Thoracic aorta (tissue), 2 donors: ENCODE measurements around the gene POC1A. TPM values are rescaled to one million over a fixed set of nuclear protein-coding genes. Genes with fewer than 3 reads are reported as not detected.

Experiments
- ATAC-seq: fragments of 150-250 bp; one replicate; pipeline ENCODE4 v1.8.0; 2017; ENCODE audit warnings: low read depth; ENCODE audit not compliant: insufficient number of reproducible peaks, low FRiP score
- DNase-seq: peaks from one replicate; pipeline ENCODE4 v3.0.0-alpha.2; 2020; ENCODE audit warnings: low spot score
- H3K27ac ChIP-seq, 2 donors: fragments of 200-600 bp; sonication (generic); 1 replicate in 1 of 2; 2 replicates in 1 of 2; pipeline ENCODE4 v1.5.1; 2016; ENCODE audit warnings: mild to moderate bottlenecking in 2 of 2, moderate library complexity in 2 of 2
- H3K27me3 ChIP-seq: fragments of 200-600 bp; sonication (generic); replicated peaks from 2 replicates; pipeline ENCODE4 v1.6.0; 2016; ENCODE audit warnings: mild to moderate bottlenecking; ENCODE audit not compliant: insufficient read depth
- H3K36me3 ChIP-seq: fragments of 200-600 bp; sonication (generic); one replicate; pipeline ENCODE4 v1.5.1; 2016
- H3K4me1 ChIP-seq, 2 donors: fragments of 200-600 bp; sonication (generic); 1 replicate in 1 of 2; 2 replicates in 1 of 2; pipeline versions ENCODE4 v1.5.1 to v1.6.0; 2016; ENCODE audit warnings: low read depth in 2 of 2, mild to moderate bottlenecking in 1 of 2; ENCODE audit not compliant: control insufficient read depth in 1 of 2
- H3K4me3 ChIP-seq: fragments of 200-600 bp; sonication (generic); 2 replicates; pipeline ENCODE4 v1.5.1; 2016; ENCODE audit warnings: mild to moderate bottlenecking
- H3K9me3 ChIP-seq: fragments of 200-600 bp; sonication (generic); 2 replicates; pipeline ENCODE4 v1.5.1; 2016
- CTCF ChIP-seq: fragments of 200-600 bp; sonication (generic); IDR thresholded peaks from one replicate; pipeline ENCODE4 v1.5.1; 2019; ENCODE audit warnings: antibody characterized with exemption
- total RNA-seq, 2 donors: library from RNA; depleted of rRNA; stranded (reverse); fragments of >200 nt; gene quantifications; one replicate each; pipeline versions ENCODE4 v1.1.0 to v1.2.3, GENCODE V29; 2016

POC1A gene
- total RNA-seq, 2 donors from 2014 or later: 8.1 TPM; not detected in 1

- no peaks in the 10 kb centered on the region for H3K27me3 ChIP-seq
- peaks cover 3 to 5% of the 10 kb centered on the region in 2 donors for H3K4me1 ChIP-seq
- H3K27ac ChIP-seq: no peak overlapping the region
- no peak overlapping the region for H3K4me3 ChIP-seq
- TF ChIP-seq CTCF: no peak
- no peaks in the 10 kb centered on the region for H3K9me3 ChIP-seq
- no peak for DNase-seq
- H3K36me3 ChIP-seq: no peaks in the 10 kb centered on the region
- no peak for ATAC-seq
Measured at GRCh38 chr3:52124766-52125165, 29.5 kb downstream of the POC1A start.

DNA sequence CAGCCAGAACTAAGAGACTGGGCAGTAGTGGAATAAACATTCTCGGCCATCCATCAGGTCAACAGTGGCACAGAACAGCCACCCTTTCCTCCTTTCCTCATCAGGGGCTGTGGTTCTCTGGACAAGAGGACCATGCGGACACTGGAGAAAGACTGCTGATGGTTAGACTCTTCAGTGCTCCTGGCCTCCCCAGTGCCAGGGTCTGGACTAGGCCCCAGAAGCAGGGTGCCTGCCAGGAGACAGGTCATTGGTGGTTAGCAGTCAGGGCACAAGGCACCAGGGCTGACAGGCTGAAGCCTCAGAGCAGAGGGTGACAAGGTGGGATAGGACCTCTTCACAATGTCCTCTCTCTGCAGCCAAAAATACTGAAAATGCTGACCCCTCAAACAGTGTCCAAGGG lies 30.1 kb downstream of the POC1A start:
- Histone ChIP-seq H3K9me3 (no peaks in the 10 kb centered on the region), H3K27ac (no peak overlapping the region), H3K36me3 (no peaks in the 10 kb centered on the region), H3K27me3 (no peaks in the 10 kb centered on the region), H3K4me1 (peaks cover 3 to 5% of the 10 kb centered on the region in 2 donors), H3K4me3 (no peak overlapping the region)
- no peak for ATAC-seq
- no peak for TF ChIP-seq CTCF
- no peak for DNase-seq

DNA sequence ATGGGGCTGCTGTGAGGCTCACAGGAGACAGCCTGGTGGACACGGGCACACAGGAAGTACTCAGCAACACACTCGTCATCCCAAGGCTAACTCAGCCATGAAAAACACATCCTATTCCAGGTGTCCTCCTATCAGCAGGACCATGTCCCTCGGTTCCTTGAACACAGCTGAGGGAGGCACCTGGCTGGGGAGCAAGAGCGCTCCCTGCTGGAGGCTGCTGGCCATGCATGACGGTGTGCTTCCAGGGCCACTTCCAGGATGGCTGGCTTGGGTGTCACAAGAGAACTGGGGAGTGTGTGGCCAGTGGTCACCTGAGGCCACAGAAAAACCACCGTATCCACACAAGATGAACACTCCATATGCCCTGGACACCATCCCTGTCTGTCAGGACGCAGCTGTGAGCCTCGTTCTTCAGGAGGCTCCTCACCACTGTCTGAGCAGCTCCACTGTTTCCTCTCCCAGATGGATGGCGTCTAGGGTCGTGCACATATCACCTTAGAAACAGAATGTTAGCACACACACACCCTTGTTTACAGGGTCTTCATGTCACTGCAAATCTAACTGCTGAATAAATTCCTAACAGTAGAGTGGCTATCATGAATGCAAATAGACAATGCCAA lies 31.0 kb downstream of the POC1A start:
- H3K27ac ChIP-seq: no peak overlapping the region
- DNase-seq: peak; percentile 28
- ATAC-seq: no peak

GRCh38 chr3:52122491-52122890 lies 31.7 kb downstream of the POC1A start:
- H3K27me3 ChIP-seq: no peaks in the 10 kb centered on the region
- peaks cover 3 to 5% of the 10 kb centered on the region in 2 donors for H3K4me1 ChIP-seq
- ATAC-seq (no peak), DNase-seq (no peak)
- no peak overlapping the region for H3K4me3 ChIP-seq
- no peak for TF ChIP-seq CTCF
- no peak overlapping the region for H3K27ac ChIP-seq
- H3K36me3 ChIP-seq: no peaks in the 10 kb centered on the region
- H3K9me3 ChIP-seq: no peaks in the 10 kb centered on the region

More for the DNA sequence above, 31.0 kb downstream of the POC1A start:
- Histone ChIP-seq H3K27me3 (no peaks in the 10 kb centered on the region), H3K4me1 (peaks cover 3 to 5% of the 10 kb centered on the region in 2 donors), H3K4me3 (no peak overlapping the region), H3K9me3 (no peaks in the 10 kb centered on the region), H3K36me3 (no peaks in the 10 kb centered on the region)
- TF ChIP-seq CTCF: peak; percentile 91

- H3K27me3 ChIP-seq: no peaks in the 10 kb centered on the region
- no peak for DNase-seq
- no peaks in the 10 kb centered on the region for H3K36me3 ChIP-seq
- peaks cover 3 to 5% of the 10 kb centered on the region in 2 donors for H3K4me1 ChIP-seq
- no peak for ATAC-seq
- no peak overlapping the region for H3K4me3 ChIP-seq
- TF ChIP-seq CTCF: no peak
- H3K9me3 ChIP-seq: no peaks in the 10 kb centered on the region
- peak overlapping the region in 1 of 2 donors; percentile 14 for H3K27ac ChIP-seq
Measured at GRCh38 chr3:52121813-52122212, 32.4 kb downstream of the POC1A start.
